T-helper 1 cell treated with Interleukin-12 subunit alpha and Interleukin-12 subunit beta and Interleukin-4 antibody, amounts not matched to agents 30 μg/mL and 1 μg/mL, for 36 hours (primary cell): ENCODE results near the gene ASAP2.
A peak's percentile ranks its signal among the peaks of the same experiment; 100 is the strongest.

Experiments
- H3K27ac Mint-ChIP-seq: one replicate; pipeline ENCODE4 v1.8.0; 2021; ENCODE audit warnings: mild to moderate bottlenecking, mixed read lengths
- H3K27me3 Mint-ChIP-seq: one replicate; pipeline ENCODE4 v1.8.0; 2021; ENCODE audit warnings: low read depth, mixed read lengths
- H3K36me3 Mint-ChIP-seq: one replicate; pipeline ENCODE4 v1.8.0; 2021; ENCODE audit warnings: low read depth, mixed read lengths
- H3K4me1 Mint-ChIP-seq: one replicate; pipeline ENCODE4 v1.8.0; 2021; ENCODE audit warnings: low read depth, mixed read lengths
- H3K4me3 Mint-ChIP-seq: one replicate; pipeline ENCODE4 v1.8.0; 2021; ENCODE audit warnings: mild to moderate bottlenecking, moderate library complexity, mixed read lengths
- H3K9me3 Mint-ChIP-seq: one replicate; pipeline ENCODE4 v1.8.0; 2021; ENCODE audit warnings: mixed read lengths

The ASAP2 gene

GRCh38 chr2:9205963-9206948, at the start of gene ASAP2:
TSS of gene ASAP2 (plus strand) at chr2:9206812. CDS start at chr2:9207105, 293 bp downstream.
- Mint-ChIP-seq H3K4me1 (peaks cover 7% of the 10 kb centered on the region), H3K27me3 (peaks cover 61% of the 10 kb centered on the region), H3K36me3 (no peaks in the 10 kb centered on the region), H3K4me3 (peak within 1 kb of the TSS; percentile 58), H3K27ac (no peak within 1 kb of the TSS), H3K9me3 (no peaks in the 10 kb centered on the region)

GRCh38 chr2:9158786-9159779, 47.5 kb upstream of the ASAP2 start:
- no peaks in the 10 kb centered on the region for H3K9me3 Mint-ChIP-seq
- no peak overlapping the region for H3K27ac Mint-ChIP-seq
- peaks cover 6% of the 10 kb centered on the region for H3K27me3 Mint-ChIP-seq
- H3K4me3 Mint-ChIP-seq, result no peak overlapping the region
- no peaks in the 10 kb centered on the region for H3K36me3 Mint-ChIP-seq
- no peaks in the 10 kb centered on the region for H3K4me1 Mint-ChIP-seq

GRCh38 chr2:9160732-9161131, 45.9 kb upstream of the ASAP2 start:
- no peaks in the 10 kb centered on the region for H3K36me3 Mint-ChIP-seq
- no peaks in the 10 kb centered on the region for H3K4me1 Mint-ChIP-seq
- no peaks in the 10 kb centered on the region for H3K9me3 Mint-ChIP-seq
- peaks cover 5% of the 10 kb centered on the region for H3K27me3 Mint-ChIP-seq
- no peak overlapping the region for H3K4me3 Mint-ChIP-seq
- no peak overlapping the region for H3K27ac Mint-ChIP-seq

- Mint-ChIP-seq H3K27ac (no peak overlapping the region), H3K36me3 (no peaks in the 10 kb centered on the region), H3K27me3 (peaks cover 5% of the 10 kb centered on the region), H3K9me3 (no peaks in the 10 kb centered on the region), H3K4me1 (no peaks in the 10 kb centered on the region), H3K4me3 (no peak overlapping the region)
These were observed 43.8 kb upstream of the ASAP2 start for GRCh38 chr2:9162841-9163240.

GRCh38 chr2:9163306-9164111, 43.1 kb upstream of the ASAP2 start:
- no peaks in the 10 kb centered on the region for H3K4me1 Mint-ChIP-seq
- no peak overlapping the region for H3K4me3 Mint-ChIP-seq
- H3K9me3 Mint-ChIP-seq, result no peaks in the 10 kb centered on the region
- H3K27me3 Mint-ChIP-seq, result peaks cover 5% of the 10 kb centered on the region
- H3K27ac Mint-ChIP-seq, result no peak overlapping the region
- no peaks in the 10 kb centered on the region for H3K36me3 Mint-ChIP-seq

GRCh38 chr2:9164112-9164608, 42.5 kb upstream of the ASAP2 start:
- Mint-ChIP-seq H3K27ac (no peak overlapping the region), H3K9me3 (no peaks in the 10 kb centered on the region), H3K4me3 (no peak overlapping the region), H3K4me1 (no peaks in the 10 kb centered on the region), H3K36me3 (no peaks in the 10 kb centered on the region), H3K27me3 (peaks cover 9% of the 10 kb centered on the region)

- Mint-ChIP-seq H3K4me1 (no peaks in the 10 kb centered on the region), H3K36me3 (no peaks in the 10 kb centered on the region), H3K4me3 (no peak overlapping the region), H3K27me3 (peaks cover 17% of the 10 kb centered on the region), H3K27ac (no peak overlapping the region), H3K9me3 (no peaks in the 10 kb centered on the region)
These were observed 41.0 kb upstream of the ASAP2 start for GRCh38 chr2:9165625-9166024.

- Mint-ChIP-seq H3K4me3 (no peak overlapping the region), H3K27ac (no peak overlapping the region), H3K9me3 (no peaks in the 10 kb centered on the region), H3K27me3 (peaks cover 16% of the 10 kb centered on the region), H3K36me3 (no peaks in the 10 kb centered on the region), H3K4me1 (no peaks in the 10 kb centered on the region)
These were observed 39.8 kb upstream of the ASAP2 start for GRCh38 chr2:9166579-9167377.

GRCh38 chr2:9167718-9168657, 38.6 kb upstream of the ASAP2 start:
- no peaks in the 10 kb centered on the region for H3K4me1 Mint-ChIP-seq
- no peaks in the 10 kb centered on the region for H3K9me3 Mint-ChIP-seq
- H3K4me3 Mint-ChIP-seq, result no peak overlapping the region
- no peaks in the 10 kb centered on the region for H3K36me3 Mint-ChIP-seq
- H3K27me3 Mint-ChIP-seq, result peaks cover 16% of the 10 kb centered on the region
- H3K27ac Mint-ChIP-seq, result no peak overlapping the region

GRCh38 chr2:9168821-9169221, 37.8 kb upstream of the ASAP2 start:
- Mint-ChIP-seq H3K9me3 (no peaks in the 10 kb centered on the region), H3K27me3 (peaks cover 16% of the 10 kb centered on the region), H3K36me3 (no peaks in the 10 kb centered on the region), H3K4me1 (no peaks in the 10 kb centered on the region), H3K27ac (no peak overlapping the region), H3K4me3 (no peak overlapping the region)

- H3K27ac Mint-ChIP-seq, result no peak overlapping the region
- H3K4me3 Mint-ChIP-seq, result no peak overlapping the region
- H3K27me3 Mint-ChIP-seq, result peaks cover 16% of the 10 kb centered on the region
- H3K4me1 Mint-ChIP-seq, result no peaks in the 10 kb centered on the region
- no peaks in the 10 kb centered on the region for H3K36me3 Mint-ChIP-seq
- H3K9me3 Mint-ChIP-seq, result no peaks in the 10 kb centered on the region
These were observed 37.1 kb upstream of the ASAP2 start for GRCh38 chr2:9169349-9170107.
